GM18517 (cell line): ENCODE data around the gene MAPK14.
"Not testable (repeated sequence)": the region's sequence is repeated elsewhere in the genome, so short reads cannot be mapped to it uniquely, and the experiment has no call there.

Experiments
- ATAC-seq: cut with Tn5 transposase; IDR thresholded peaks from one replicate; pipeline ENCODE4 v1.9.1; 2021; ENCODE audit warnings: mild to moderate bottlenecking, moderate library complexity; ENCODE audit not compliant: unreplicated experiment

The MAPK14 gene

DNA sequence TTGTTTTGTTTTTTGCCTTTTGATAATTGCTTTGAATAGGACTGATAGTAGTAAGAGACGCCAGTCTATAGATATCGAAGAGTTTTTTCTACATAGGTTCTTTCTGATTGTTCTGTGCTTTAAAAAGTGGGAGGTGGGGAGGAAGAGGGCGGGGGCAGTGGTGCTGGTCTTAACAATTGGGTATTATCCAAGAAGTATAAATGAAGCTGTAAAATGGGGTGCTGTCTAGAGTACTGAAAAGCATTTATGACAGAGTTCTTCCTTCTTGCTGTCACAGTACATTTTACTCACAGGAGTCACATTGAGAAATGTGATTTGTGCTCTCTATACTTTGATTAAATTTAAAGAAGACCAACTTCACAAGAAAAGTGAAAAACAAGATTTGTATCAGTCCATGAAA is 41.0 kb downstream of the MAPK14 start:
- ATAC-seq, result no peak

DNA sequence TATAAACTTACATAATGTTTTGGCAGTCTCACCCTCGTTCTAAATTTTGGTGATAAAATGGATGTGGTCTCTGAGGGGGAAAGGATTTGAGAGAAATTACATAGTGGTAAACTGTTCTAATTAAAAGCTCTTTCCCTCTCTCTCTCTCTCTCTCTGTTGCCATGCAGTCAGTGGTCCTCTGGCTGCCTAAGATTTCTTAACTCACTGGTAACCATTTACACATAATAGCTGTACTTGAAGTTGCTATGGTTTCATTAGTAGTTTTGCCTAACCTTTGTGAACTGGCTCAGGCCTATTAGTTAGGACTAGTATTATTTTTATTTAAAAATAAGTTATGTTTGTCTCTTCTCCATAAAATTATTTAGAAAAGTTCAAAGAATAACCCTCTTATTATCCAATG is 42.0 kb downstream of the MAPK14 start:
- ATAC-seq, result no peak

DNA sequence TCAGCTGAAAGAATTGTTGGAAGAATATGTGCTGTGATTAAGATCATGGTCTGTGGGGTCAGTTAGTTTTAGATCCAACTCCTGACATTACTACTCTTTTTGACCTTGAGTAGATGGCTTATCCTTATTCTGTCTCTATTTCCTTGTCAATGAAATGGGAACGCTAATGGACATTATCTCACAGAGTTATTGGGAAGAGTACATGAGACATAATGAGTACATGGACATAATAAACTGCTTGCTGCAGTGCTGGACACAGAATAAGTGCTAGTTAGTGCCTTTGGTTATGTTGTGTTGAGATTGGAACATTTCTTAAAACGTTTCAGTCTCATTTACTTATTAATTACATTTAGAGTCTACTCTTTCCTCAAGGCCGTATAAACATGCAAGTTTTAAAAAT is 42.6 kb downstream of the MAPK14 start:
- no peak for ATAC-seq

DNA sequence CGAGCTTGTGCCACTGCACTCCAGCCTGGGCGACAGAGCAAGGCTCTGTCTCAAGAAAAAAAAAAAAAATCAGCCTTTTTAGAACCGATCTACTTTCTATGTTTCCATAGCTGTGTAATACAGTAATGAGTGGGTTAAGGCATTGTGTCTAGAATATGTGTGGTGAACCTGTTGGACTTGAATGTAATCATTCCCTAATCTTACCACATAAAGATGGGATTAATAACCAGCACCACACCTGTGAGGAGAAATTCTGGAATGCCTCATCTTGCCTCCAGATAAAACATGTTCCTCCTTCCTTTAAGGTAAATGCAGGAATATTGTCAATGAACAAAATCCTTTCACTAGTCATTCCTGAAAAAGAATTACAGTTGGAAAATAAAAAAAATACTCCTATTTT is 43.7 kb downstream of the MAPK14 start:
- no peak for ATAC-seq

DNA sequence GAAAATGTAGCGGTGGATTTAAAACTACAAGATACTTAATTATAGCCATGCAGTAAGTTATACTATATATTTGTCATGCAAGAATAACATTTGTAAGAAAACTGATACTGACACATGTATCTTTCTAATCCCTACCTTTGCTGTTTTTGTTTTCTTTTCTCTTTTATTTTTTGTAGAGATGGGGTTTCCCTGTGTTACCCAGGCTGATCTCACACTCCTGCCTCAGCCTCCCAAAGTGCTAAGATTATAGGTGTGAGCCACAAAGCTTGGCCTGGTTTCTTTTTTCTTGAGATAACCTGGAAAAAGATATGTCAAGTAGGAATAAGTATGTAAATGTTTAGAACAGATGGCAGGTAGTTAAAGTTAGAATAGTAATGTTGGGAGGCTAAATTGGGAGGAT is 44.1 kb downstream of the MAPK14 start:
- no peak for ATAC-seq

DNA sequence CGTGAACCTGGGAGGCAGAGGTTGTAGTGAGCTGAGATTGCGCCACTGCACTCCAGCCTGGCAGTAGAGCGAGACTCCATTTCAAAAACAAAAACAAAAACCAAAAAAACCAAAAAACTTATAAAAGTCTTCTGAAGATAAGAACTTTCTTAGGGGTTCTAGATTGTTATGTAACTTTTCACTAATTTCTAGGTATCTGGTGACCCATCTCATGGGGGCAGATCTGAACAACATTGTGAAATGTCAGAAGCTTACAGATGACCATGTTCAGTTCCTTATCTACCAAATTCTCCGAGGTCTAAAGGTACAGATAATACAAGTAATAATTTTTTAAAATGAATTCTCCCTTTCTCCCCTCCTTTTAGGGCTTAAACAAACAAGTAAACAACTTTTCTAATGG is 45.1 kb downstream of the MAPK14 start:
- no peak for ATAC-seq

DNA sequence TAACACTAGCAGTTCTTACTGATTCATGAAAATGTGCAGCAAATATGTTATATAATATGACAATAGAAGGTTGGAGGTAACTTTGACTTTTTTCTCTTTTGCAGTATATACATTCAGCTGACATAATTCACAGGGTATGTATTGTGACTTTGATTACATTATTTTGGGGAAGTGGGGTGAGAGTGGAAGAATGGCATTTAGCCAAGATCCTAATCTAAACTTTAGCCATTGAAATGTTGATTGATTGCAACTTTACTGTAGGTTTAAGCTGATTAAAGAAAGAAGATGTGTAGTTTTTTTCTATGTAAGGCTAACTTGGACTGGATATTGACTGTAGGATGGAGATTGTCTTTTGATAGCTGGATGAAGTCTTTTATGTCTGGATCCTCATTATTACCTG is 46.0 kb downstream of the MAPK14 start:
- no peak for ATAC-seq

DNA sequence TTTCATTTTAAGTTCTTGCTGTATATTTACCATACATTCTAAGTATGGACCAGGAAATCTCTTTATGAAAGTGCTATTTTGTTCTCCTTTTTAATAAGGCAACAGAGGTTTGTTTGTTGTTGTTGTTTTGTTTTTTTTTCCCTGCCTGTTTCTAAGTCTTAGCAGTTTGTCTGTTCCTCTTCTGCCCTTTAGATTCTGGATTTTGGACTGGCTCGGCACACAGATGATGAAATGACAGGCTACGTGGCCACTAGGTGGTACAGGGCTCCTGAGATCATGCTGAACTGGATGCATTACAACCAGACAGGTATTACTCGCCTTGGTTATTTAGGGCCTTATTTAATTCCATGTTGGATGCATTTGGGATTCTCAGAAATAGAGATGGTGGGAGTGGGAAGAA is 48.0 kb downstream of the MAPK14 start:
- no peak for ATAC-seq

DNA sequence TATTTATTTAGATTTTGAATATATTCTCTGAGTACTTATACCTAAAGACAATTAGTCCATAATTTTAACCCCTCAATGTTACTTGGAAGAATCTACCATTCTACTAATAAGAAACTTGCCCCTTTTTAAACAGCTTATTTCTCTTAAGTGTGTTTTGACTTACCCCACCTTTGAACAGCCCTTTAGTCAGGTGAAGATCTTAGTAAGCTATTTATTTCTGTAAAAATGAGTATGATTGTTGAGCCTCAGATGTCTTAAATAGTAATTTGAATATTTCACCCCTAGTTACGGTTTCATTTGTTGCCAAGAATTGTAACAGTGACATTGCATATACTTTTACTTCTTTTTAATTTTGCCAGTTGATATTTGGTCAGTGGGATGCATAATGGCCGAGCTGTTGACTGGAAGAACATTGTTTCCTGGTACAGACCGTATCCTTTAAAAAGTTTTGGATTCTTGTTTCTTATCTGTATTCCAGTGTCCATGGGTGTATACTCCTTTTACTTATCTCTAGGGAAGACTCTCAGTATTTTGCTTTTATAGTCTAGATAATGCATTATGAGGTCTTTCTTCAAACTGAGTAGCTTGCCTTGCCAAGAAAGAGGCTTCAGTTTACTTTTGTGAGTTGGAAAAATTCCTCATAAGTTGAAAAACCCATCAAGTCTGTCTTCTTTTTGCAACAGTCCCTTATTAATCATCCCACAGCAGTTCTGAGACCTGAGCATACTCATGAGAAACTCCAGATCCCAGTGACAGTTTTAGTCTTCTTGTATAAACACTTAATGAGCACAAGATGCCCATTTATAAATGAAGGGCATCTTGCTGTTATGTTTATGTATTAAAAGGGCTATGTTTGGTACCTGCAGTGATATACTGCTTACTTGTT is 48.8 kb downstream of the MAPK14 start:
- no peak for ATAC-seq

DNA sequence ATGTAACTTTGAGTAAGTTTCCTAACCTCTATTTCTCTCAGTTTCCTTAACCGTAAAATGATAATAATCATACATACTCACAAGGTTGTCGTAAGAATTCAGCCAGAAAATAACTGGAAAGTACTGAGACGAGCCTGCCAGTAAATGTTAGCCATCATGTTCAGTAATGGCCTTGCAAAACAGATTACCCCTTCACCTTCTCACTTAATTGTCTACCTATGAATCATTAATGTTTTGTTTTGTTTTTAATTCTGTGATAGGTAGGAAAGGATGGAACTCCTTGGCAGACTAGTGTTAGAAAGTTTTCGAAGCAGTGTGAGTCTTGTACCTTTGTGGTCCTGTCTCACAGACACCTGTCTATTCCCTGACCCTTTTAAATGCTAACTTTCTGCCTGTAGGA is 50.6 kb downstream of the MAPK14 start:
- no peak for ATAC-seq

DNA sequence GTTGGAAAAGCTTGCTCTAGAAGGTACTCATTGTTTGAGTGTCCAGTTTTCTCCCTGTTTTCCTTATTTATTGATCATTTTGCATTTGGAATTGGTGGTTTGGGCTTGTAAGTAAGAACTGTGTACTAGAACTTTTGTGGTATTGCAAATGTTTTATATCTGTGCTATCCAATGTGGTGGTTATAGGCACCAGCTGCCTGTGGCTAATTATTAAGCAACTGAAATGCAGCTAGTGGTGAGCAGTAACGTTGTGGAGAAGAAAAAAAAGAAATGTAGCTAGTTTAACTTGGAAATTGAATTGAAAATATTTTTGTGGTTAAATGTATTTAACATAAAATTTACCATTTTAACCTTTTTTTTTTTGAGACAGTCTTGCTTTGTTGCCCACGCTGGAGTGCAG is 52.0 kb downstream of the MAPK14 start:
- no peak for ATAC-seq

DNA sequence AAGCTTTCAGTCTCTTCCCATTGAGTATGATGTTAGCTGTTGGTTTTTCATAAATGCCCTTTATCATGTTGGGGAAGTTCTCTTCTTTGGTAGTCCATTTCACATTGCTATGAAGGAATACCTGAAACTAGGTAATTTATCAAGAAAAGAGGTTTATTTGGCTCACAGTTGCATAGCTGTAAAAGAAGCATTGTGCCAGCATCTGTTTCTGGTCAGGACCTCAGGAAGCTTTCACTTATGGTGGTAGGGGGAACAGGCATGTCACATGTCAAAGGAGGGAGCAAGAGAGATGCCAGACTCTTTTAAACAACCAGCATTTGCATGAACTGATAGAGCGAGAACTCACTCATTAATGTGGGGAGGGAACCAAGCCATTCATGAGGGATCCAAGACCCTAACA is 54.7 kb downstream of the MAPK14 start:
- ATAC-seq, result no peak

DNA sequence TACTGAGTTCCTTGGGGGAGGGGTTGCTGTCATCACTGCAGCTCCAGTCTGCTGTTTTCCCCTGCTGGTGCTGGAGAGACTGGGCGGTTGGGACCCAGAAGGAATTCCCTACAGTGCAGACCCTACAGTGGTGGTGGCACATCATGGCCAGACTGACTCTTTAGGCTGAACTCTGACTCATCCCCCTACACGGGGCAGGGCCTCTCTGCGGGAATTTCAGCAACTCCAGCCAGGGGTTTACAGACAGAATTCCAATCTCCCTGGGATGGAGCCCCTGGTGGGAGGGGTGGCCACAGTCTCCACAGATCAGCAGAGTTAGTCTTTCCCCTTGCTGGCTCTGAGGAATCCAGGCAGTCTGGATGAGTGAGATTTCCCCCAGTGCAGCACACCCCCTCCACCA is 55.8 kb downstream of the MAPK14 start:
- no peak for ATAC-seq

DNA sequence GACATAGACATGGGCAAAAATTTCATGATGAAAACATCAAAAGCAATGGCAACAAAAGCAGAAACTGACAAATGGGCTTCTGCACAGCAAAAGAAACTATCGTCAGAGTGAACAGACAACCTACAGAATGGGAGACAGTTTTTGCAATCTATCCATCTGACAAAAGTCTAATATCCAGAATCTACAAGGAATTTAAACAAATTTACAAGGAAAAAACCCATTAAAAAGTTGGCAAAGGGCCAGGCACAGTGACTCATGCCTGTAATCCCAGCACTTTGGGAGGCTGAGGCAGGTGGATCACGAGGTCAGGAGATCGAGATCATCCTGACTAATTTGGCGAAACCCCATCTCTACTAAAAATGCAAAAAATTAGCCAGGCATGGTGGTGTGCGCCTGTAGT is 60.6 kb downstream of the MAPK14 start:
- not testable (repeated sequence) for ATAC-seq

DNA sequence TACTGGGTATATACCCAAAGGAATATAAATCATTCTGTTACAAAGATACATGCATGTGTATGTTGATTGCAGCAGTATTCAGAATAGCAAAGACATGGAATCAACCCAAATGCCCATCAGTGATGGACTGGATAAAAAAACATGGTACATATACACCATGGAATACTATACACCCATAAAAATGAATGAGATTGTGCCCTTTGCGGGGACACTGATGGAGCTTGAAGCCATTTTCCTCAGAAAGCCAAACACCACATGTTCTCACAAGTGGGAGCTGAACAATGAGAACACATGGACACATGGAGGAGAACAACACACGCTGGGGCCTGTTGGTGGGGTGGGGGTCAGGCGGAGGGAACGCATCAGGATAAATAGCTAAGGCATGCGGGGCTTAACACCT is 61.4 kb downstream of the MAPK14 start:
- no peak for ATAC-seq

DNA sequence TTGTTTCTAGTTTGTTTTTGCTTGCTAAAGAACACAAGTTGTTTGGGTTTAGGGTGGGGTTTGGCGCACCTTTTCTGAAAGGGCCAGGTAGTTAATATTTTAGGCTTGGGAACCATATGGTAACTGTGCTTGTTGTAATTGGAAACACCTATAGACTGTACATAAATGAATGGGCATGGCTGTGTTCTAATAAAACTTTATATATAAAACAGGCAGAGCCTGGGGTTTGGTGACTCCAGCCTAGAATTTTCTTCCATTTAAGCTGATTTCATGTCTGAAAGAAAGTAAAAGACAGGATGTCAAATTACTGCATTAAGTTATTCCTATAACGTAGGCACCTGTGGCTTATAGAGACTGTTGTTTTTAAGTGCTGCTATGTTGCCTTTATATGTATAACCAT is 66.6 kb downstream of the MAPK14 start:
- no peak for ATAC-seq

DNA sequence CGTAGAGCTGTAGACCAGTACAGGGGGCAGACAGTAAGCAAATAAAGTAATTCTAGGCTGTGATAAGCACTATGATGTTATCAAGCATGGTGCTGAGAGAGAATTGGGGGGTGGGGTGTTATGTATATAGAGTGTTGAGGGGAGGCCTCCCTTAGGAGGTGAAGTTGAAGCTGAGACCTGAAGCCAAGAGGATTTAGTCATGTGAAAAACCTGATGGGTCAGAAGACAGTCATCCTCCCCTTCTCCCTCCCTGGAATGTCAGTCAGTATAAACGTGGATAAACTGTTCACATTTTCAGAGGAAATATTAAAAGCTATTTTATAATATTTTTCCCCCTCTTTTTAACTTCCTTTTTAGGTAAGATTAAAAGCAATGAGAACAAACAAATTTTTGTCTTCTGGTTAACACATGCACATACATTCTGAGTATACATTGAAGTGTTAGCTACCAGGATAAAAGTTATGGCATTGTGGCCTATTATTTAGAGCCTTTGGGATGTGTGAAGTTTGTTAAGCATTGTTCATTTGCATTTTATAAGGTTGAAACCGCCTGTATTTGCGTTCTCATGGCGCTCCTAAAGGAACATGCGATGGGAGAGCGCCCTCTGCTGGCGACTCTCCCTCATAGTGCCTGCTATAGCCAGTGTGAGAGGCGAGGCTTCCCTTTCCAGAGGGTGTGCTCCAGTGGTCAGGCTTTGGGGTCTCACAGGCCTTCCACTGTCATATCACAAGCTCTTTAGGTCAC is 67.3 kb downstream of the MAPK14 start:
- no peak for ATAC-seq

DNA sequence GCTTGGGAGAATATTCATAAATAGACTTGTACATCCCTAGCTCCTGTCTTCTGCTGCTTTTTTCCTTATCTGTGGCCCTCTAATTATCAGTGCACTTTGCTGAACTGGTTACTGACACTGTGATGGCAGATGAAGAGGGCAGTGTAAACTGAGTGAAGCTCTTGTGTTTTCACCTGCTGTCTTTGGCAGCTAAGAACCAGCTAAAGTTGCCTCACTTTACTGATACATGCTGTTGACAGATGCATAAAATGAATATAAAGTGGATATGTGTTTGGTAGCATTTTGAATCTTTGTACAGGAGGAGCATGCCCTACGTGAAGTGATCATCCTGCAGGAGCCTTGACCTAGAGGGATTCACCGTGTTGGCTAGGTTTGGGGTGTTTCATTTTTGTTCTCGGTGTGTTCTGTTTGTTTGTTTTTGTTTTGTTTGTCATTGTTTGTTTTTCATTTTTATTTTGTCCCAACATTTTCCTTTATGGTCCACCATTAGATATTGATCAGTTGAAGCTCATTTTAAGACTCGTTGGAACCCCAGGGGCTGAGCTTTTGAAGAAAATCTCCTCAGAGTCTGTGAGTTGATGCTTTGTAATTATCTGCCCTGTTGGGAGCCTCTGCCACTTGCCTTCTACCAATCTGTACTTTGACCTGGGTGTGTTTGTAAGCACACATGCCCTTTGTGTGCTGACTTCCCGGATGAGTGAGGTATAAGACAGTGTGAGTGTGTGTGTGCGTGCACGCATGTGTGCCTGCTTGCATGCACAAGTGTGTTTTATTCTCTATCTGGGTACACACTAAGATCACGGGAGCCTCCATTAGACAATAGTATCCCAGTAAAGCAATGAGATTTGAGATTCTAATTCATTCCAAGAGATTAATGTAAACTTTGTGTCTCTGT is 68.1 kb downstream of the MAPK14 start:
- ATAC-seq, result no peak

DNA sequence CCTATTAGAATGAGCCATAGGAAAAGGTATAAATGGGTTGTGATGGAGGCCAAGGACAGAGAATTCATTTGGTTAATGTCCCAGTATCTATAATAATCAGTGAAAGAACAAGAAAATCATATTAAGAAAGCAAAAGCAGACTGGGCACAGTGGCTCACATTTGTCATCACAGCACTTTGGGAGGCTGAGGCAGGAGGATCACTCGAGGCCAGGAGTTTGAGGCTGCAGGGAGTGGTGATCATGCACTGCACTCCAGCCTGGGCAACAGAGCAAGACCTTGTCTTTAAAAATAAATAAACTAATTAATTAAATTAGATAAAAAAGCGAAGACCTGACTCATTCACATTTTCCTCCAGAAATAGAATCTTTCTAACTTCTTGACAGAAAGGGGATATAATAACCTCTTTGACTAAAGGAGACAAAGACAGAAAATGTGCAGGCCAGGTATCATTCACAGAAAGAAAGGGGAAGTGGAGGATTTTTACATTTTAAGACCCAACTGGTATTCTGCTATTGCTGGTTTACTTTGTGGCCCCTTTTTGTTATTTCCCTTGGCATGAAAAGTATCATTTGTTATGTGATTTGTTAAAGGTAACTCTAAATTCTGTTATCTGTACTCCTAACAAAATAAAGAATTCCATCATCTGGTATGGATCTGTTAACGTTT is 70.8 kb downstream of the MAPK14 start:
- ATAC-seq, result no peak

DNA sequence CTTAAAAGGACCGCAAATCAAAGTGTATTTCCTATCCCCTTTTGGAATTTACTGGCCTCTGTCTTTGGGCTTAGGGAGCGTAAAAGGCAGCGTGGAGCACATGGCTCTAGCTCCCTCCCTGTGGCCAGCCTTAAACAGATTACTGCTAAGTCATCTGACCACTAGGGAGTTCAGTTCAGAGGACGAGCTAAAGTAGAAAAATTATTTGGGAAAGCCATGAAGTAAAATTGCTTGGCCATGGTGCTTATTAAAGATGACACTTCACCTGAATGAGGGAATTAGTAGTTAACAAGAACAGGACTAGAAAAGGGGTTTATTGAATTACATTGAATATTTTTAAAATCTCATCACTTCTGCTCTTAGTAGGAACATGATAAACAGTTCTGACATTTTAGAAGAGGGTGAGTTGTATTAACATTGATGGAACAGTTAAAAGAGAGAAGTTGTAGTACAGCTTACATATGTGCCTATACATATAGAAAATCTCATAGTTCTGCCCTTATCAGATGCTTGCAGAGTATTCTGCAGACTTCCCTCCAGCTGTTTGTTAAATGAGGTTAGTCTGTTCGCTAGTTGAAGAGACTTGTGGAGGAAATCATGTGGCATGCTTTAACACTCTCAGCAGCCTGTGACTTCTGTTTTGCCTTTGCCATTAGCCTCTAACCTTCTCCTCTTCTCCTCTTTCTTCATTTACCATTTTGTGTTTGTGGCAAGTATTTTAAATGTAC is 71.5 kb downstream of the MAPK14 start:
- no peak for ATAC-seq
